GM23338 (cell line): ENCODE measurements around the gene C16orf74. TPM values are rescaled to one million over a fixed set of nuclear protein-coding genes. Genes with fewer than 3 reads are reported as not detected.

ENCODE experiments used
- ATAC-seq: fragments of 200-7000 bp; cut with Tn5 transposase; 3 replicates; pipeline ENCODE4 v1.9.1; 2020
- DNase-seq: peaks from one replicate; pipeline ENCODE4 v3.0.0-alpha.2; 2015; ENCODE audit warnings: low spot score
- H2AFZ ChIP-seq: fragments of 200-600 bp; sonication (generic); 2 replicates; pipeline ENCODE4 v1.8.0; 2016; ENCODE audit warnings: antibody characterized with exemption, mild to moderate bottlenecking, moderate library complexity
- H3F3A ChIP-seq: fragments of 200-600 bp; sonication (generic); replicated peaks from 2 replicates; pipeline ENCODE4 v1.8.0; 2017; ENCODE audit warnings: antibody characterized with exemption, mixed run types, low read depth
- H3K27ac ChIP-seq: fragments of 200-600 bp; sonication (generic); 2 replicates; pipeline ENCODE4 v1.6.1; 2016; ENCODE audit warnings: low read depth
- H3K27me3 ChIP-seq: fragments of 200-600 bp; sonication (generic); 2 replicates; pipeline ENCODE4 v1.8.0; 2016; ENCODE audit warnings: mild to moderate bottlenecking, mixed run types, moderate library complexity; ENCODE audit not compliant: insufficient read depth
- H3K36me3 ChIP-seq: fragments of 200-600 bp; sonication (generic); 2 replicates; pipeline ENCODE4 v1.8.0; 2016; ENCODE audit warnings: mild to moderate bottlenecking; ENCODE audit not compliant: insufficient read depth
- H3K4me1 ChIP-seq: fragments of 200-600 bp; sonication (generic); 2 replicates; pipeline ENCODE4 v1.8.0; 2016; ENCODE audit warnings: mild to moderate bottlenecking, moderate library complexity; ENCODE audit not compliant: insufficient read depth
- H3K4me2 ChIP-seq: fragments of 200-600 bp; sonication (generic); 2 replicates; pipeline ENCODE4 v1.7.1; 2017; ENCODE audit warnings: mixed run types
- H3K4me3 ChIP-seq: fragments of 200-600 bp; sonication (generic); 2 replicates; pipeline ENCODE4 v1.6.1; 2016; ENCODE audit warnings: mixed run types
- H3K79me2 ChIP-seq: fragments of 200-600 bp; sonication (generic); replicated peaks from 2 replicates; pipeline ENCODE4 v1.8.0; 2017; ENCODE audit warnings: mild to moderate bottlenecking; ENCODE audit not compliant: insufficient read depth
- H3K9me2 ChIP-seq: fragments of 200-600 bp; sonication (generic); 2 replicates; pipeline ENCODE4 v1.8.0; 2017; ENCODE audit not compliant: insufficient read depth
- H4K20me1 ChIP-seq: fragments of 200-600 bp; sonication (generic); replicated peaks from 2 replicates; pipeline ENCODE4 v1.8.0; 2017; ENCODE audit warnings: mild to moderate bottlenecking; ENCODE audit not compliant: insufficient read depth
- H3K27ac Mint-ChIP-seq: 2 replicates; pipeline ENCODE4 v1.8.0; 2020; ENCODE audit warnings: inconsistent platforms, mild to moderate bottlenecking, moderate library complexity, mixed read lengths
- H3K27me3 Mint-ChIP-seq: 3 replicates; pipeline ENCODE4 v1.8.0; 2022; ENCODE audit warnings: low read depth, mild to moderate bottlenecking, moderate library complexity, mixed read lengths, inconsistent platforms; ENCODE audit not compliant: insufficient read depth, poor library complexity
- H3K36me3 Mint-ChIP-seq: 3 replicates; pipeline ENCODE4 v1.8.0; 2021; ENCODE audit warnings: low read depth, mild to moderate bottlenecking, inconsistent platforms, moderate library complexity, mixed read lengths
- H3K4me1 Mint-ChIP-seq: 3 replicates; pipeline ENCODE4 v1.8.0; 2020; ENCODE audit warnings: mild to moderate bottlenecking, inconsistent platforms, mixed read lengths
- H3K4me3 Mint-ChIP-seq: 3 replicates; pipeline ENCODE4 v1.8.0; 2021; ENCODE audit warnings: moderate library complexity, mild to moderate bottlenecking, inconsistent platforms, mixed read lengths
- H3K9me3 Mint-ChIP-seq: 3 replicates; pipeline ENCODE4 v1.8.0; 2020; ENCODE audit warnings: moderate library complexity, mild to moderate bottlenecking, inconsistent platforms, mixed read lengths
- CREB1 ChIP-seq: fragments of 250-450 bp; sonication (Bioruptor Pico); IDR thresholded peaks from 2 replicates; pipeline ENCODE4 v1.5.0; 2020; ENCODE audit warnings: low read depth, mild to moderate bottlenecking, moderate library complexity
- CTCF ChIP-seq, 2 experiments: fragments of 200-600 bp in 1 of 2; sonication (generic) in 1 of 2; conservative IDR thresholded peaks; 2 replicates each; pipeline versions ENCODE4 v1.5.1 to v1.6.1; 2016 to 2017; ENCODE audit warnings: antibody characterized with exemption in 2 of 2, low read depth in 2 of 2, mild to moderate bottlenecking in 2 of 2, moderate library complexity in 1 of 2
- ETS1 ChIP-seq: IDR thresholded peaks from 2 replicates; pipeline ENCODE4 v1.6.1; 2016; ENCODE audit warnings: antibody characterized with exemption
- EZH2 ChIP-seq: fragments of 200-600 bp; sonication (generic); IDR thresholded peaks from one replicate; pipeline ENCODE4 v1.8.0; 2017; ENCODE audit warnings: antibody characterized with exemption, mild to moderate bottlenecking, low read depth; ENCODE audit not compliant: unreplicated experiment
- EZH2phosphoT487 ChIP-seq: fragments of 200-600 bp; sonication (generic); IDR thresholded peaks from one replicate; pipeline ENCODE4 v1.8.1; 2018; ENCODE audit warnings: antibody characterized with exemption; ENCODE audit not compliant: unreplicated experiment
- JUNB ChIP-seq: IDR thresholded peaks from one replicate; pipeline ENCODE4 v1.6.1; 2016; ENCODE audit warnings: antibody characterized with exemption; ENCODE audit not compliant: unreplicated experiment
- NANOG ChIP-seq: IDR thresholded peaks from 2 replicates; pipeline ENCODE4 v1.6.1; 2016; ENCODE audit warnings: antibody characterized with exemption, borderline replicate concordance
- POLR2AphosphoS5 ChIP-seq: IDR thresholded peaks from 2 replicates; pipeline ENCODE4 v1.6.1; 2016; ENCODE audit warnings: antibody characterized with exemption, low read depth
- REST ChIP-seq: IDR thresholded peaks from one replicate; pipeline ENCODE4 v1.6.1; 2018; ENCODE audit warnings: antibody characterized with exemption; ENCODE audit not compliant: unreplicated experiment
- STAT1 ChIP-seq: IDR thresholded peaks from one replicate; pipeline ENCODE4 v1.6.1; 2016; ENCODE audit warnings: antibody characterized with exemption; ENCODE audit not compliant: unreplicated experiment
- ZNF114 ChIP-seq: fragments of 250-450 bp; sonication (Bioruptor Pico); IDR thresholded peaks from 2 replicates; pipeline ENCODE4 v1.5.0; 2020; ENCODE audit warnings: mild to moderate bottlenecking, moderate library complexity
- ZNF331 ChIP-seq: fragments of 250-450 bp; sonication (Bioruptor Pico); IDR thresholded peaks from 2 replicates; pipeline ENCODE4 v1.5.0; 2020; ENCODE audit warnings: low read depth, mild to moderate bottlenecking, moderate library complexity
- ZNF462 ChIP-seq: fragments of 250-450 bp; sonication (Bioruptor Pico); IDR thresholded peaks from 2 replicates; pipeline ENCODE4 v1.5.0; 2020; ENCODE audit warnings: mild to moderate bottlenecking, moderate library complexity
- polyA plus RNA-seq: library from polyadenylated mRNA; unstranded; fragments of >200 nt; fragmentation: Nextera tagmentation; extraction: Ambion mirVana; gene quantifications from 2 replicates; pipeline ENCODE4 v1.2.1, GENCODE V29; 2016
- total RNA-seq: library from RNA; depleted of rRNA; stranded (reverse); fragments of >200 nt; shearing (Covaris generic); gene quantifications from 2 replicates; pipeline ENCODE4 v1.2.3, GENCODE V29; 2014

Gene C16orf74
- total and polyA plus RNA-seq, 2 experiments from 2014 or later = 12.1 to 19.1 TPM

GRCh38 chr16:85793662-85794298 lies 42.9 kb upstream of the C16orf74 start:
- H3K27me3 ChIP-seq = no peaks in the 10 kb centered on the region
- no peak overlapping the region for H3K4me3 ChIP-seq
- H3K4me2 ChIP-seq = no peak overlapping the region
- no peak for DNase-seq
- H2AFZ ChIP-seq = no peak overlapping the region
- 0 out of 2 replicates have a peak, but pooled peaks cover 9% of the 10 kb centered on the region for H3K36me3 ChIP-seq
- no peak overlapping the region for H3K27ac ChIP-seq
- Mint-ChIP-seq H3K36me3 (peaks cover 73% of the 10 kb centered on the region), H3K27ac (no peak overlapping the region), H3K9me3 (peaks cover 2% of the 10 kb centered on the region; the same call in 1 of the 3 replicates), H3K4me3 (no peak overlapping the region), H3K27me3 (peaks cover 7% of the 10 kb centered on the region), H3K4me1 (peaks cover 12% of the 10 kb centered on the region)
- H3K4me1 ChIP-seq = no peaks in the 10 kb centered on the region; the same call in 1 of the 2 replicates
- peaks cover 55% of the 10 kb centered on the region for H4K20me1 ChIP-seq
- no peak for TF ChIP-seq NANOG
- no peak for TF ChIP-seq ZNF462 (CRISPR knock-in tag)
- TF ChIP-seq CTCF (conservative IDR thresholded peaks at IDR 0.05; ENCODE audit: low read depth in 2 of 2) = no peak
- no peak for TF ChIP-seq JUNB
- TF ChIP-seq ZNF331 (CRISPR knock-in tag) = no peak
- TF ChIP-seq ETS1 = no peak
- TF ChIP-seq POLR2AphosphoS5 = no peak
- TF ChIP-seq REST = no peak
- TF ChIP-seq EZH2phosphoT487 = no peak
- no peak for TF ChIP-seq EZH2
- TF ChIP-seq CREB1 (CRISPR knock-in tag) = no peak
- no peak for TF ChIP-seq STAT1
- TF ChIP-seq ZNF114 (CRISPR knock-in tag) = no peak
- H3K79me2 ChIP-seq = peaks cover 100% of the 10 kb centered on the region
- no peaks in the 10 kb centered on the region for H3F3A ChIP-seq
- H3K9me2 ChIP-seq = no peaks in the 10 kb centered on the region
- no peak for ATAC-seq
